Neuronal stem cell (in vitro differentiated cells): ENCODE results near the gene SMARCD2.
A peak's percentile ranks its signal among the peaks of the same experiment; 100 is the strongest.
"Not testable (repeated sequence)": the region's sequence is repeated elsewhere in the genome, so short reads cannot be mapped to it uniquely, and the experiment has no call there.

Source experiments
- DNase-seq: peaks from one replicate; pipeline ENCODE4 v3.0.0-alpha.2; 2013; ENCODE audit warnings: low spot score
- H2AFZ ChIP-seq: one replicate; pipeline ENCODE4 v1.6.1; 2013; ENCODE audit warnings: mild to moderate bottlenecking, low read length, inconsistent platforms
- H2AK5ac ChIP-seq: 2 replicates; pipeline ENCODE4 v1.6.1; 2013; ENCODE audit warnings: low read depth, mild to moderate bottlenecking, inconsistent platforms, low read length, moderate library complexity, mixed read lengths
- H2BK120ac ChIP-seq: 2 replicates; pipeline ENCODE4 v1.6.1; 2013; ENCODE audit warnings: low read depth, mild to moderate bottlenecking, inconsistent platforms, low read length, moderate library complexity, mixed read lengths
- H2BK12ac ChIP-seq: one replicate; pipeline ENCODE4 v1.6.1; 2013; ENCODE audit warnings: low read length, inconsistent platforms
- H2BK15ac ChIP-seq: 2 replicates; pipeline ENCODE4 v1.6.1; 2013; ENCODE audit warnings: mild to moderate bottlenecking, low read length, inconsistent platforms, mixed read lengths
- H2BK5ac ChIP-seq: one replicate; pipeline ENCODE4 v1.6.1; 2013; ENCODE audit warnings: inconsistent platforms, mild to moderate bottlenecking, low read length, moderate library complexity
- H3K14ac ChIP-seq: one replicate; pipeline ENCODE4 v1.6.1; 2013; ENCODE audit warnings: low read length, inconsistent platforms
- H3K18ac ChIP-seq: 2 replicates; pipeline ENCODE4 v1.6.1; 2013; ENCODE audit warnings: low read length, inconsistent platforms
- H3K23ac ChIP-seq: 2 replicates; pipeline ENCODE4 v1.6.1; 2013; ENCODE audit warnings: low read depth, mild to moderate bottlenecking, mixed read lengths, low read length, inconsistent platforms; ENCODE audit not compliant: poor library complexity
- H3K27ac ChIP-seq: replicated peaks from 3 replicates; pipeline ENCODE4 v1.5.1; 2013; ENCODE audit warnings: low read length, inconsistent platforms
- H3K27me3 ChIP-seq, 3 experiments: 2 replicates each; pipeline ENCODE4 v1.6.1; 2013; ENCODE audit warnings: low read length in 3 of 3, mild to moderate bottlenecking in 2 of 3, inconsistent platforms in 1 of 3, low read depth in 1 of 3, mixed read lengths in 1 of 3, moderate library complexity in 1 of 3; ENCODE audit not compliant: control insufficient read depth in 3 of 3, insufficient read depth in 3 of 3
- H3K36me3 ChIP-seq, 2 donors: replicated peaks in 1 of 2; 2 replicates each; pipeline ENCODE4 v1.6.1; 2013; ENCODE audit warnings: low read length in 2 of 2; ENCODE audit not compliant: control insufficient read depth in 2 of 2, insufficient read depth in 2 of 2
- H3K4ac ChIP-seq: 2 replicates; pipeline ENCODE4 v1.6.1; 2013; ENCODE audit warnings: inconsistent platforms, mild to moderate bottlenecking, low read length, moderate library complexity
- H3K4me1 ChIP-seq, 2 donors: 1 replicate in 1 of 2; 2 replicates in 1 of 2; pipeline ENCODE4 v1.6.1; 2013; ENCODE audit warnings: low read length in 2 of 2, low read depth in 1 of 2; ENCODE audit not compliant: control insufficient read depth in 2 of 2, insufficient read depth in 1 of 2
- H3K4me2 ChIP-seq: one replicate; pipeline ENCODE4 v1.6.1; 2013; ENCODE audit warnings: mild to moderate bottlenecking, low read length, inconsistent platforms; ENCODE audit not compliant: insufficient read depth, poor library complexity, severe bottlenecking
- H3K4me3 ChIP-seq, 2 donors: 2 replicates each; pipeline ENCODE4 v1.5.1; 2013; ENCODE audit warnings: low read length in 2 of 2, mild to moderate bottlenecking in 2 of 2, inconsistent platforms in 1 of 2, moderate library complexity in 1 of 2
- H3K79me1 ChIP-seq: one replicate; pipeline ENCODE4 v1.6.1; 2013; ENCODE audit warnings: low read depth, mild to moderate bottlenecking, inconsistent platforms, low read length, moderate library complexity
- H3K9ac ChIP-seq: one replicate; pipeline ENCODE4 v1.6.1; 2013; ENCODE audit warnings: mild to moderate bottlenecking, low read depth, low read length, inconsistent platforms; ENCODE audit not compliant: poor library complexity
- H3K9me3 ChIP-seq, 2 donors: replicated peaks in 1 of 2; 2 replicates each; pipeline versions ENCODE3 to v1.6.1; 2013; ENCODE audit warnings: low read length in 2 of 2, mild to moderate bottlenecking in 2 of 2, inconsistent platforms in 1 of 2, low read depth in 1 of 2, mixed read lengths in 1 of 2, moderate library complexity in 1 of 2; ENCODE audit not compliant: control insufficient read depth in 2 of 2, insufficient read depth in 1 of 2
- H4K8ac ChIP-seq: one replicate; pipeline ENCODE4 v1.6.1; 2013; ENCODE audit warnings: low read depth, mild to moderate bottlenecking, inconsistent platforms, low read length, moderate library complexity
- H4K91ac ChIP-seq: one replicate; pipeline ENCODE4 v1.6.1; 2013; ENCODE audit warnings: low read length, low read depth, mild to moderate bottlenecking, inconsistent platforms; ENCODE audit not compliant: poor library complexity
- WGBS, 2 donors: extraction: QIAGEN DNeasy Blood & Tissue Kit; methylation state at CpG; one replicate each; pipeline ENCODE4 v1.1.7; 2013; ENCODE audit warnings: missing lambda C conversion rate in 2 of 2, mixed read lengths in 1 of 2; ENCODE audit not compliant: insufficient read length in 2 of 2, insufficient replicate concordance in 1 of 2; ENCODE audit errors: extremely low coverage in 2 of 2; 5-methylcytosine and 5-hydroxymethylcytosine counted together

The SMARCD2 gene

GRCh38 chr17:63843910-63844677 lies 1.6 kb upstream of the SMARCD2 start:
- WGBS, 2 donors = no CpG with 5 or more reads among the region's 9 CpGs
- Histone ChIP-seq H2AFZ (peak overlapping the region; percentile 95), H3K18ac (no peak overlapping the region), H3K79me1 (peaks cover 4% of the 10 kb centered on the region), H4K8ac (no peak overlapping the region), H3K4me2 (no peak overlapping the region), H4K91ac (no peak overlapping the region), H3K4me1 (peaks cover 11 to 13% of the 10 kb centered on the region in 2 donors), H2BK12ac (no peak overlapping the region), H2BK120ac (no peak overlapping the region), H2AK5ac (no peak overlapping the region), H3K23ac (no peak overlapping the region), H3K27me3 (peaks cover 0 to 4% (median 0%) of the 10 kb centered on the region in 3 experiments), H3K27ac (no peak overlapping the region), H3K14ac (no peak overlapping the region), H3K9me3 (peaks cover 0 to 4% of the 10 kb centered on the region in 2 donors), H2BK5ac (no peak overlapping the region), H3K4me3 (peak overlapping the region in 1 of 2 donors; percentile 61), H2BK15ac (no peak overlapping the region), H3K36me3 (no peaks in the 10 kb centered on the region), H3K9ac (no peak overlapping the region), H3K4ac (no peak overlapping the region)
- DNase-seq = no peak

GRCh38 chr17:63843387-63843888 lies 953 bp upstream of the SMARCD2 start:
- H2BK5ac ChIP-seq, H2BK120ac ChIP-seq, H3K23ac ChIP-seq, H4K8ac ChIP-seq, H2AK5ac ChIP-seq, H3K9me3 ChIP-seq, H4K91ac ChIP-seq, H2BK12ac ChIP-seq, H3K14ac ChIP-seq, H3K36me3 ChIP-seq, H3K79me1 ChIP-seq, H3K9ac ChIP-seq, H3K4ac ChIP-seq, H2BK15ac ChIP-seq, H3K27me3 ChIP-seq, DNase-seq: not testable (repeated sequence)
- Histone ChIP-seq H2AFZ (peak overlapping the region; percentile 95), H3K4me2 (peak overlapping the region; percentile 56), H3K18ac (peak overlapping the region; percentile 15), H3K4me3 (peak overlapping the region; percentile 61 to 82), H3K4me1 (peaks cover 11 to 13% of the 10 kb centered on the region in 2 donors), H3K27ac (peak overlapping the region; percentile 70)
- WGBS, 2 donors = no CpG with 5 or more reads among the region's 19 CpGs

DNA sequence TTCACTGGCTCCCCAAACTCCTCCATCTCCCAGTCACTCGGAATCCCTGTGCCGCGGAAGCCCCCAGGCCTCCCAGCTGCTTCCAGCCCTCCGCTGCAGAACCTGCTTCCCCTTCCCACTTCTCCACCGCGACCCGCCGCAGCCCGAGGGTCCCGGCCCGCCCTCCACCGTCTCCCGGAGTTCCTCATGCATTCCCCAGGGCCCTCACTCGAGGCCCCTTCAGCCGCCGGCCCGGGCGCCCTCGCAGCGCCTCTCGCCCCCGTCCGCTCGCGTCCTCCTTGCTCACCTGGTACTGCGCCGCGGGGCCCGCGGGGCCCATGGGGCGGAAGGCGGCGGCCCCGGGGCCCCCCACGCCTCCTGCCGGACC lies 329 bp downstream of the SMARCD2 start:
- Histone ChIP-seq H3K27ac (peak overlapping the region; percentile 86), H3K27me3 (no peaks in the 10 kb centered on the region), H3K23ac (peak overlapping the region; percentile 28), H3K79me1 (peaks cover 6% of the 10 kb centered on the region), H3K4me3 (peak overlapping the region; percentile 61 to 89), H2BK12ac (no peak overlapping the region), H2AK5ac (no peak overlapping the region), H2AFZ (peak overlapping the region; percentile 95), H3K36me3 (peaks cover 1 to 11% of the 10 kb centered on the region in 2 donors), H3K14ac (peak overlapping the region; percentile 94), H3K4ac (no peak overlapping the region), H2BK120ac (no peak overlapping the region), H3K18ac (peak overlapping the region; percentile 97), H4K91ac (no peak overlapping the region), H2BK5ac (peak overlapping the region; percentile 79), H3K4me1 (peaks cover 11 to 13% of the 10 kb centered on the region in 2 donors), H4K8ac (no peak overlapping the region), H3K9ac (peak overlapping the region; percentile 92), H3K9me3 (no peaks in the 10 kb centered on the region), H3K4me2 (peak overlapping the region; percentile 72), H2BK15ac (no peak overlapping the region)
- WGBS, 2 donors = no CpG with 5 or more reads among the region's 36 CpGs
- DNase-seq = no peak

GRCh38 chr17:63841350-63842172 lies 924 bp downstream of the SMARCD2 start:
- DNase-seq = peak; percentile 31
- Histone ChIP-seq H2BK15ac (no peak overlapping the region), H3K27ac (peak overlapping the region; percentile 86)

More at GRCh38 chr17:63841350-63842172, 924 bp downstream of the SMARCD2 start:
- H4K91ac ChIP-seq = no peak overlapping the region
- H3K9me3 ChIP-seq = no peaks in the 10 kb centered on the region
- H3K36me3 ChIP-seq = peaks cover 4 to 17% of the 10 kb centered on the region in 2 donors
- H3K4me3 ChIP-seq = peak overlapping the region; percentile 61 to 89
- H3K14ac ChIP-seq = peak overlapping the region; percentile 94
- no peak overlapping the region for H2AK5ac ChIP-seq
- no peak overlapping the region for H2BK12ac ChIP-seq
- no CpG with 5 or more reads among the region's 26 CpGs for WGBS, 2 donors
- peak overlapping the region; percentile 95 for H2AFZ ChIP-seq
- H4K8ac ChIP-seq = no peak overlapping the region
- peak overlapping the region; percentile 92 for H3K9ac ChIP-seq
- no peak overlapping the region for H2BK120ac ChIP-seq
- H3K4me2 ChIP-seq = peak overlapping the region; percentile 72
- peaks cover 6% of the 10 kb centered on the region for H3K79me1 ChIP-seq
- peak overlapping the region; percentile 28 for H3K23ac ChIP-seq
- H3K4me1 ChIP-seq = peaks cover 11 to 13% of the 10 kb centered on the region in 2 donors
- H3K4ac ChIP-seq = no peak overlapping the region
- H3K18ac ChIP-seq = peak overlapping the region; percentile 97
- no peaks in the 10 kb centered on the region for H3K27me3 ChIP-seq
- peak overlapping the region; percentile 79 for H2BK5ac ChIP-seq
